HG03045 (cell line): ENCODE data around the gene PM20D2.

Experiments
- ATAC-seq: cut with Tn5 transposase; IDR thresholded peaks from one replicate; pipeline ENCODE4 v1.9.1; 2021; ENCODE audit warnings: mild to moderate bottlenecking, moderate library complexity; ENCODE audit not compliant: unreplicated experiment

PM20D2 gene

DNA sequence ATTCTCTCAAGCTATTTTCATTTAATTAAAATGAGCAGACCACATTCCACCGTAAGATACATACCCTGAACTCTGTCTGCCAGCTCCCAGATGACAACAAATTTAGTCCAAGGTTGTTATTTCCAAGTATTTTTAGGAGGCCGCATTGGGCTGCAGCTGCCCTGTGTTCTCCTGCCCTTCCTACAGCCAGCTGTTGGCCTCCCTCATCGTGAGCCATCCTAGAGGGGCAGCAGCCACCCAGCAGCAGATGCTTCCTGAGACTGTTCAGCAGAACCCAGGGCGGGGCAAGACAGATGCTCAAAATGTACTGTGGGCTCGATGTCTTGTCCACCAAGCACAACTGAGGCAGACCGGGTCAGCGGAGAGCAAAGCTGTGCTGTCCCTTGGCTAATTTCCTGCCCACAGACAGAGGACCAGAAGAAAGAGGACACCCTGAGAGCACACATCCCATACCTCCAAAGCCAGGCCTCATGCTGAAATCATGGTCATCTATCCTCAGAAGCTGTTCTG, 54.9 kb downstream of the PM20D2 start:
- ATAC-seq = no peak

DNA sequence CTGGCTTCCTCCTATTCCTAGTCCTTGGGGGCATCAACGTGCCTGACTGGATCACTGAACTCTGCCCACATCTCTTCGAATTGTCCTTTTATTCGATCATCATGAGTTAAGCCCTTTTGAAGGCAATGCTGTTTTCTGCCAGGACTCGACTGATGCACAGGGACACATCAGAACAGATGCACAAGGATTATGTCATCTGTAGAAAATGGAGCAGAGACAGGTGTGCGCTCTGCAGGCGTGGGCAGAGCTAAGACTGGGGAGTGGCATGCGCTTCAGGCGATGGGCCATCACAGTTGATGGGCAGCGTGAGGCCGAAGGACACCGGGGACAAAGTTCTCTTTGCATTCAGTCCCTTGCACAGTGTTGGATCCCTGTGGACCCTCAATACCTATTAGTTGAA, 58.2 kb downstream of the PM20D2 start:
- ATAC-seq = no peak

DNA sequence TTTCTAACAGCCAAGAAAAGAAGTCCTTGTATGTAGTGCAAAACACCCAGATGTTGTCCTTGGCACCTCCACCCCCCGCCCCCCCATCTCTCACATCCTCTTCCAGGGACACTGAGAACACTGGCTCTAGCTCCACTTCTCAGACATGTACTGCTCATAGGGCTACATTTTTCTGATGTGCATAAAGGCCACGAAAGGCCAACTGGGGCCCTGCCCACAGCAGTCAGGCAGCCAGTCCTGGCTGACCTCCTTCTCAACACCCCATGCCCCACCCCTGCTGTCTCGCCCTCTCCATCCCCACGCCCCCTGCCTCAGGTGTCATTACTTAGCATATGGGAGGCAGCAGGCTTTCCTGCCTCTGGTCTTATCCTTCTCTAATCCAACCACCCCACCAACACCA, 60.0 kb downstream of the PM20D2 start:
- no peak for ATAC-seq

DNA sequence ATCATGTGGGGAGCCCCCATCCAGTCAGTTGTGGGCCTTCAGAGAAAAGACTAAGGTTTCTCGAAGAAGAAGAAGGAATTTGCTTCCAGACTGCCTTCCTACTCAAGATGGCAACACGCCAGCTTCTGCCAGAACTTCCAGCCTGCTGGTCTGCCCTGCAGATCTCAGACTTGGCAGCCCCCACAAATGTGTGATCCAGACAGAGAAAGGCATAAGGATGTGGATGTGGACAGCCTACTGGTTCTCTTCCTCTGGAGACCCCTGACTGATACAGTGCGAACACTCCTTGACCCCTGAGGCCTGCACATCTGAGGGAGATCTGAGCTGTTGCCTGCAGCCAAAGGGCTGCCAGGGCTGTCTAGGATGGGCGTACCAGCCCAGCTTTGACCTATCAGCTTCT, 62.7 kb downstream of the PM20D2 start:
- no peak for ATAC-seq

DNA sequence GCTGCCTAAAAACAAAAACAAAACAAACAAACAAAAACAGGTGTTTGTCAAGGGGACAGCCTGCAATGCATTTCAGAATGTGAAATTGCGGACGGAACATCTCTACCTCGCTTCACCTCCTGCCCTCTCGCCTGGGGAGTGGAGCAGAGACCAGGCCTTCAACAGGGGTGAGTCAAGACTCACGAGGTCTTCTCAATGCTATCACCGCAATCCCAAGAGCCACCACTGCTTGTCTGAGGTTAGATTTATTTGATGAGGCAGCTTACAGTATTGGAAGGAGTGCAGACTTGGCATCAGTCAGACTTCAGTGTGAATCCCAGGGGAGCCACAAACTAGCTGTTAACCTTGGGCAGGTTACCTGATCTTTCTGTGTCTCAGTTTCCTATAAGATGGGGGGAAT, 63.6 kb downstream of the PM20D2 start:
- no peak for ATAC-seq

DNA sequence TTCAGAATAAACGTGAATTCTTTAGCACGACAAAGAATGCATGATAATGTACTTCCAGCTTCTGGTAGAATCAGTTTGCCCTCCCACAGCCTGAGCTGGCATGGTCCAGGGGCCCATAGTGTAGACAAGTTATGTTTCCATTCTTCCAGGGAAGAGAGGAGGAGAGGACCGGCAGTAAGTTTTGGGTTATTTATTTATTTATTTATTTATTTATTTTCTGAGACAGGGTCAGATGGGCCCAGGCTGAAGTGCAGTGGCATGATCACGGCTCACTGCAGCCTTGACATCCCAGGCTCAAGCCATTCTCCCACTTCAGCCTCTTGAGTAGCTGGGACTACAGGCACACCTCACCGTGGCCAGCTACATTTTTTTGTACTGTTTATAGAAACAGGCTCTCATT, 66.6 kb downstream of the PM20D2 start:
- ATAC-seq = no peak

DNA sequence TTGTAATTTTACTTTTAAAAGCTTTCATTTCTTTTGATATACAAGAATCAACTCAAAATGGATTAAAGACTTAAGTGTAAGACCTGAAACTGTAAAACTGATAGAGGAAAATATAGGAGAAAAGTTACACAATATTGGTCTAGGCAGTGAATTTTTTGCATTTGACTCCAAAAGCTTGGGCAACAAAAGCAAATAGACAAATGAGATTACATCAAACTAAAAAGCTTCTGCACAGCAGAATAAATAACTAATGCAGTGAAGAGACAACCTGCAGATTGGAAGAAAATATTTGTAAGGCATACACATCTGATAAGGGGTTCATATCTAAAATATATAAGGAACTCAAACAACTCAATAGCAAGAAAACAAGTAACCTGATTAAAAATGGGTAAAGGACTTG, 68.3 kb downstream of the PM20D2 start:
- no peak for ATAC-seq
